ENCODE results near the gene CATSPERE. TPM values are rescaled to one million over a fixed set of nuclear protein-coding genes. Genes with fewer than 3 reads are reported as not detected.
"Not testable (repeated sequence)": the region's sequence is repeated elsewhere in the genome, so short reads cannot be mapped to it uniquely, and the experiment has no call there.

The CATSPERE gene
- total and polyA plus RNA-seq, 9 of the 15 experiments (the other 6 are each of a cell fraction or from before 2014, with no cell fraction given) = 0.06 to 0.16 (median 0.09) TPM; not detected in 3

- H2AFZ ChIP-seq (ENCODE audit: low read depth, low read length); H3K9me1 ChIP-seq (ENCODE audit: control insufficient read depth, insufficient read depth, low read length); DNase-seq (ENCODE audit: extremely low read depth in 1 of 4, low spot score in 3 of 4); in situ Hi-C loops (cut with MboI); FAIRE-seq; H4K20me1 ChIP-seq (replicated peaks; ENCODE audit: control insufficient read depth, insufficient read depth, low read length); H3K27me3 ChIP-seq (ENCODE audit: control insufficient read depth in 2 of 2, insufficient read depth in 2 of 2, low read length in 2 of 2); H3K4me1 ChIP-seq (replicated peaks in 1 of 2; ENCODE audit: control insufficient read depth in 2 of 2, insufficient read depth in 2 of 2, low read length in 2 of 2); H3K4me2 ChIP-seq (ENCODE audit: insufficient read depth, low read length); H3K4me3 ChIP-seq; BruUV-seq (replicated peaks); CTCF ChIA-PET (ENCODE audit: low intra/inter-chr PET ratio); intact Hi-C loops (cut with micrococcal nuclease); H3K9me3 ChIP-seq (replicated peaks; ENCODE audit: control insufficient read depth, insufficient read depth, low read depth, low read length); H3K27ac ChIP-seq (ENCODE audit: extremely low read depth, low read depth, low read length); H3K9ac ChIP-seq (ENCODE audit: insufficient read depth in 1 of 2, low read depth in 2 of 2, low read length in 2 of 2): not testable (repeated sequence)
- 0 out of 3 replicates have a peak, but pooled peaks have one; percentile 26 for ATAC-seq
- WGBS (ENCODE audit: insufficient coverage, low coverage, missing lambda C conversion rate) = 100% methylated on average over 4 of the region's 4 CpGs
- peak; percentile 24 for TF ChIP-seq NFYB (IDR thresholded peaks at IDR 0.05; ENCODE audit: extremely low read depth, insufficient read length)
- peak; percentile 57 for TF ChIP-seq ZNF316 (IDR thresholded peaks at IDR 0.05)
- POLR2A ChIA-PET = interaction anchor here (0.8 kb wide), 1 partner anchor 8 kb away, joined by 3 read pairs; no protein-coding TSS in a partner anchor
- Histone ChIP-seq H3K79me2 (ENCODE audit: control insufficient read depth, insufficient read depth, low read length) (peaks cover 22% of the 10 kb centered on the region; the same call in 2 of the 3 replicates), H3K36me3 (ENCODE audit: control insufficient read depth, insufficient read depth, low read length) (peaks cover 19% of the 10 kb centered on the region; the same call in 2 of the 3 replicates)
Observed at GRCh38 chr1:244682087-244682486, 221.0 kb downstream of the CATSPERE start.

Small RNAs within 50 kb of the gene (small RNA-seq; reads per million reads assigned to genes)
- not detected for gene CYCSP5

Other genes starting within 250 kb of the CATSPERE start
- gene ADSS2, start 9.4 kb upstream of the CATSPERE start, total RNA-seq (2014; rRNA removed) = 46.2 and 47.3 TPM in 2 replicates
- gene ADSS2, start 9.4 kb upstream of the CATSPERE start, total RNA-seq (2014; rRNA removed; fragmentation: Illumina TruSeq; extraction: Trizol) = 63.8 and 67.1 TPM in 2 replicates
- gene ADSS2, start 9.4 kb upstream of the CATSPERE start, total RNA-seq (2015; rRNA removed; fragmentation: Illumina TruSeq; extraction: Trizol) = 60.7 and 63.1 TPM in 2 replicates
- 50.1 and 52.0 TPM in 2 replicates for gene ADSS2, start 9.4 kb upstream of the CATSPERE start, total RNA-seq (2021)
- 51.3 and 62.9 TPM in 2 replicates for gene ADSS2, start 9.4 kb upstream of the CATSPERE start, polyA plus RNA-seq (2011; rRNA removed)
- 50.1 and 59.4 TPM in 2 replicates for gene ADSS2, start 9.4 kb upstream of the CATSPERE start, polyA plus RNA-seq (2014; fragmentation: Illumina TruSeq; extraction: Trizol)
- 10 to 100 TPM in 1 of 2 experiments, 1 to 10 TPM in 1; 8.8 to 13.7 TPM for gene ADSS2, start 9.4 kb upstream of the CATSPERE start, polyA plus RNA-seq (2014; fragmentation: Nextera tagmentation; extraction: Ambion mirVana)
- 61.4 and 61.9 TPM in 2 replicates for gene ADSS2, start 9.4 kb upstream of the CATSPERE start, polyA plus RNA-seq (2014; rRNA removed)
- gene DESI2, start 191.9 kb downstream of the CATSPERE start, total RNA-seq (2014; rRNA removed) = 40.8 TPM in 2 replicates
- 56.9 and 60.6 TPM in 2 replicates for gene DESI2, start 191.9 kb downstream of the CATSPERE start, total RNA-seq (2014; rRNA removed; fragmentation: Illumina TruSeq; extraction: Trizol)
- gene DESI2, start 191.9 kb downstream of the CATSPERE start, total RNA-seq (2015; rRNA removed; fragmentation: Illumina TruSeq; extraction: Trizol) = 52.4 and 59.4 TPM in 2 replicates
- 42.3 and 43.9 TPM in 2 replicates for gene DESI2, start 191.9 kb downstream of the CATSPERE start, total RNA-seq (2021)
- gene DESI2, start 191.9 kb downstream of the CATSPERE start, polyA plus RNA-seq (2011; rRNA removed) = 36.6 and 38.4 TPM in 2 replicates
- gene DESI2, start 191.9 kb downstream of the CATSPERE start, polyA plus RNA-seq (2014; fragmentation: Illumina TruSeq; extraction: Trizol) = 33.6 and 37.8 TPM in 2 replicates
- gene DESI2, start 191.9 kb downstream of the CATSPERE start, polyA plus RNA-seq (2014; fragmentation: Nextera tagmentation; extraction: Ambion mirVana) = 10 to 100 TPM; 17.4 to 20.4 TPM
- 26.1 and 26.9 TPM in 2 replicates for gene DESI2, start 191.9 kb downstream of the CATSPERE start, polyA plus RNA-seq (2014; rRNA removed)